Keratinocyte (primary cell): ENCODE data around the gene GP1BB. TPM values are rescaled to one million over a fixed set of nuclear protein-coding genes. Genes with fewer than 3 reads are reported as not detected.

Experiments used
- DNase-seq: peaks from one replicate; pipeline ENCODE4 v3.0.0-alpha.2; 2011; ENCODE audit warnings: low read depth, missing footprints, low spot score
- FAIRE-seq: peaks from 2 replicates; lab custom pipeline; 2011; peaks lifted over from hg19 to GRCh38; lab: Jason Lieb, UNC
- H2AFZ ChIP-seq: 2 replicates; pipeline ENCODE4 v1.6.0; 2012; ENCODE audit warnings: low read length, control low read depth, inconsistent platforms; ENCODE audit not compliant: control insufficient read depth
- H3K27ac ChIP-seq: 2 replicates; pipeline ENCODE4 v1.5.1; 2011; ENCODE audit warnings: low read length; ENCODE audit not compliant: control insufficient read depth, insufficient read depth
- H3K27me3 ChIP-seq: 3 replicates; pipeline ENCODE4 v1.6.0; 2011; ENCODE audit warnings: low read length; ENCODE audit not compliant: control insufficient read depth, insufficient read depth; ENCODE audit errors: extremely low read depth
- H3K36me3 ChIP-seq, 2 experiments: 2 replicates in 1 of 2; 3 replicates in 1 of 2; pipeline ENCODE4 v1.5.1; 2011; ENCODE audit warnings: low read length in 2 of 2, mild to moderate bottlenecking in 1 of 2; ENCODE audit not compliant: control insufficient read depth in 2 of 2, insufficient read depth in 2 of 2; ENCODE audit errors: extremely low read depth in 1 of 2
- H3K4me1 ChIP-seq: 3 replicates; pipeline ENCODE4 v1.5.1; 2011; ENCODE audit warnings: low read length; ENCODE audit not compliant: control insufficient read depth, insufficient read depth; ENCODE audit errors: extremely low read depth
- H3K4me2 ChIP-seq: 3 replicates; pipeline ENCODE4 v1.6.0; 2011; ENCODE audit warnings: low read depth, low read length; ENCODE audit not compliant: control insufficient read depth, insufficient read depth; ENCODE audit errors: extremely low read depth
- H3K4me3 ChIP-seq, 3 experiments: fragments of 200-600 bp in 1 of 3; sonication (generic) in 1 of 3; 2 replicates in 2 of 3; 3 replicates in 1 of 3; pipeline ENCODE4 v1.5.1; 2011 to 2016; ENCODE audit warnings: low read length in 3 of 3, mild to moderate bottlenecking in 3 of 3, control low read depth in 2 of 3, inconsistent platforms in 1 of 3, low read depth in 1 of 3, mixed read lengths in 1 of 3, mixed run types in 1 of 3, moderate library complexity in 1 of 3; ENCODE audit not compliant: control insufficient read depth in 2 of 3, insufficient read depth in 2 of 3; ENCODE audit errors: extremely low read depth in 1 of 3
- H3K79me2 ChIP-seq: 2 replicates; pipeline ENCODE4 v1.6.0; 2012; ENCODE audit warnings: low read length; ENCODE audit not compliant: control insufficient read depth, insufficient read depth
- H3K9ac ChIP-seq: 3 replicates; pipeline ENCODE4 v1.6.0; 2011; ENCODE audit warnings: low read length; ENCODE audit not compliant: control insufficient read depth, insufficient read depth; ENCODE audit errors: extremely low read depth
- H3K9me1 ChIP-seq: 3 replicates; pipeline ENCODE4 v1.6.0; 2011; ENCODE audit warnings: low read length; ENCODE audit not compliant: control insufficient read depth, insufficient read depth; ENCODE audit errors: extremely low read depth
- H3K9me3 ChIP-seq: 2 replicates; pipeline ENCODE4 v1.5.1; 2012; ENCODE audit warnings: low read depth, low read length; ENCODE audit not compliant: control insufficient read depth
- H4K20me1 ChIP-seq: 3 replicates; pipeline ENCODE4 v1.6.0; 2011; ENCODE audit warnings: low read length; ENCODE audit not compliant: control insufficient read depth, insufficient read depth; ENCODE audit errors: extremely low read depth
- CTCF ChIP-seq, 3 experiments: IDR thresholded peaks in 1 of 3; conservative IDR thresholded peaks in 1 of 3; optimal IDR thresholded peaks in 1 of 3; 2 replicates in 2 of 3; 3 replicates in 1 of 3; pipeline versions ENCODE3 to v1.5.1; 2011; ENCODE audit warnings: low read length in 3 of 3, mild to moderate bottlenecking in 3 of 3, moderate library complexity in 2 of 3, control low read depth in 1 of 3, inconsistent platforms in 1 of 3; ENCODE audit not compliant: insufficient read depth in 2 of 3; ENCODE audit errors: extremely low read depth in 1 of 3
- EZH2 ChIP-seq: IDR thresholded peaks from one replicate; pipeline ENCODE4 v1.6.1; 2012; ENCODE audit warnings: inconsistent platforms, mild to moderate bottlenecking, low read length, moderate library complexity
- dilution Hi-C: fragments of 300-500 bp; cut with MboI; formaldehyde crosslinking; loops from one replicate; pipeline ENCODE4 v1.7.0; 2020; ENCODE audit warnings: low sequenced_read_pairs; ENCODE audit not compliant: extremely low pct_ligation_motif_present
- polyA plus RNA-seq, 5 experiments: library from polyadenylated mRNA; depleted of rRNA in 3 of 5; stranded (reverse) in 3 of 5; stranded (forward) in 1 of 5; unstranded in 1 of 5; fragments of >200 nt; gene quantifications; 1 replicate in 1 of 5; 2 replicates in 3 of 5; 3 replicates in 1 of 5; pipeline versions ENCODE4 v1.2.1 to v1.2.3, GENCODE V29; 2011 to 2012; ENCODE audit warnings: missing spikeins in 2 of 5, low read depth in 1 of 5, low replicate concordance in 1 of 5

The GP1BB gene
- polyA plus RNA-seq, 1 donor (not counting 4 experiments of a cell fraction or from before 2014, with no cell fraction given): 0.05 TPM

GRCh38 chr22:19739448-19739895, 16.1 kb downstream of the GP1BB start:
- Histone ChIP-seq H2AFZ (no peak overlapping the region), H3K9me1 (no peaks in the 10 kb centered on the region), H3K9ac (no peak overlapping the region), H3K27me3 (no peaks in the 10 kb centered on the region), H3K4me2 (no peak overlapping the region), H3K9me3 (no peaks in the 10 kb centered on the region), H3K79me2 (no peaks in the 10 kb centered on the region), H3K4me3 (no peak overlapping the region), H3K4me1 (no peaks in the 10 kb centered on the region), H3K27ac (no peak overlapping the region), H3K36me3 (no peaks in the 10 kb centered on the region), H4K20me1 (peaks cover under 1% of the 10 kb centered on the region)
- FAIRE-seq (no peak), DNase-seq (no peak)
- TF ChIP-seq EZH2: no peak
- TF ChIP-seq CTCF (optimal IDR thresholded peaks at IDR 0.05 in 1 of 3, IDR thresholded peaks at IDR 0.05 in 1 of 3, conservative IDR thresholded peaks at IDR 0.05 in 1 of 3; ENCODE audit: extremely low read depth in 1 of 3, insufficient read depth in 2 of 3, low read length in 3 of 3): no peak
- dilution Hi-C loops: no loop called here

GRCh38 chr22:19739911-19740449, 16.6 kb downstream of the GP1BB start:
- no peak for DNase-seq
- Histone ChIP-seq H2AFZ (no peak overlapping the region), H3K27ac (no peak overlapping the region), H4K20me1 (no peaks in the 10 kb centered on the region), H3K9me1 (no peaks in the 10 kb centered on the region), H3K9me3 (no peaks in the 10 kb centered on the region), H3K79me2 (no peaks in the 10 kb centered on the region), H3K4me2 (no peak overlapping the region), H3K36me3 (no peaks in the 10 kb centered on the region), H3K4me3 (no peak overlapping the region), H3K9ac (no peak overlapping the region), H3K27me3 (no peaks in the 10 kb centered on the region), H3K4me1 (no peaks in the 10 kb centered on the region)
- no peak for TF ChIP-seq CTCF (optimal IDR thresholded peaks at IDR 0.05 in 1 of 3, IDR thresholded peaks at IDR 0.05 in 1 of 3, conservative IDR thresholded peaks at IDR 0.05 in 1 of 3; ENCODE audit: extremely low read depth in 1 of 3, insufficient read depth in 2 of 3, low read length in 3 of 3)
- no peak for TF ChIP-seq EZH2
- no peak for FAIRE-seq
- dilution Hi-C loops: no loop called here
